GM23248 (cell line): ENCODE data around the gene TMEM50A. TPM values are rescaled to one million over a fixed set of nuclear protein-coding genes. Genes with fewer than 3 reads are reported as not detected.
"Not testable (repeated sequence)": the region's sequence is repeated elsewhere in the genome, so short reads cannot be mapped to it uniquely, and the experiment has no call there.

Source experiments
- DNase-seq: peaks from one replicate; pipeline ENCODE4 v3.0.0-alpha.2; 2015
- H2AFZ ChIP-seq: fragments of 200-600 bp; sonication (generic); 2 replicates; pipeline ENCODE4 v1.6.1; 2016; ENCODE audit warnings: antibody characterized with exemption
- H3F3A ChIP-seq: fragments of 200-600 bp; sonication (generic); 2 replicates; pipeline ENCODE4 v1.6.1; 2016; ENCODE audit warnings: mild to moderate bottlenecking, antibody characterized with exemption, mixed run types; ENCODE audit not compliant: insufficient read depth
- H3K27ac ChIP-seq: fragments of 200-600 bp; sonication (generic); 2 replicates; pipeline ENCODE4 v1.5.1; 2016; ENCODE audit warnings: mild to moderate bottlenecking
- H3K27me3 ChIP-seq: fragments of 200-600 bp; sonication (generic); replicated peaks from 2 replicates; pipeline ENCODE4 v1.6.1; 2016; ENCODE audit warnings: mild to moderate bottlenecking; ENCODE audit not compliant: insufficient read depth
- H3K36me3 ChIP-seq: fragments of 200-600 bp; sonication (generic); 2 replicates; pipeline ENCODE4 v1.6.1; 2016; ENCODE audit warnings: low read depth, mild to moderate bottlenecking
- H3K4me1 ChIP-seq: fragments of 200-600 bp; sonication (generic); 2 replicates; pipeline ENCODE4 v1.6.1; 2016; ENCODE audit warnings: mild to moderate bottlenecking; ENCODE audit not compliant: insufficient read depth
- H3K4me2 ChIP-seq: fragments of 200-600 bp; sonication (generic); one replicate; pipeline ENCODE4 v1.6.1; 2016; ENCODE audit warnings: mild to moderate bottlenecking; ENCODE audit not compliant: unreplicated experiment
- H3K4me3 ChIP-seq: fragments of 200-600 bp; sonication (generic); 2 replicates; pipeline ENCODE4 v1.5.1; 2016; ENCODE audit warnings: mild to moderate bottlenecking
- H3K79me2 ChIP-seq: fragments of 200-600 bp; sonication (generic); 2 replicates; pipeline ENCODE4 v1.6.1; 2016; ENCODE audit warnings: mild to moderate bottlenecking; ENCODE audit not compliant: insufficient read depth
- H3K9ac ChIP-seq: fragments of 200-600 bp; sonication (generic); 2 replicates; pipeline ENCODE4 v1.6.1; 2016; ENCODE audit warnings: mild to moderate bottlenecking
- H3K9me2 ChIP-seq: fragments of 200-600 bp; sonication (generic); 2 replicates; pipeline ENCODE4 v1.6.1; 2016; ENCODE audit warnings: mixed run types, mild to moderate bottlenecking, moderate library complexity; ENCODE audit not compliant: insufficient read depth
- H3K9me3 ChIP-seq: fragments of 200-600 bp; sonication (generic); one replicate; pipeline ENCODE4 v1.6.1; 2017; ENCODE audit warnings: low read depth
- H4K20me1 ChIP-seq: fragments of 200-600 bp; sonication (generic); 2 replicates; pipeline ENCODE4 v1.6.0; 2016; ENCODE audit not compliant: insufficient read depth
- WGBS, 2 experiments: methylation state at CpG; one replicate each; pipeline ENCODE4 v1.1.6; 2015 to 2017; ENCODE audit warnings: low lambda C conversion rate in 2 of 2, low coverage in 1 of 2; ENCODE audit errors: missing lambda C conversion rate in 2 of 2; 5-methylcytosine and 5-hydroxymethylcytosine counted together
- in situ Hi-C: fragments of 300-500 bp; cut with MboI; formaldehyde crosslinking; loops from 2 replicates; pipeline ENCODE4 v1.15.0; 2020
- polyA plus RNA-seq: library from polyadenylated mRNA; unstranded; fragments of >200 nt; fragmentation: Nextera tagmentation; extraction: Ambion mirVana; gene quantifications from 2 replicates; pipeline ENCODE4 v1.2.1, GENCODE V29; 2016
- total RNA-seq: library from RNA; depleted of rRNA; stranded (reverse); fragments of >200 nt; shearing (Covaris generic); gene quantifications from 2 replicates; pipeline ENCODE4 v1.2.3, GENCODE V29; 2014

Gene TMEM50A
- total and polyA plus RNA-seq, 2 experiments from 2014 or later = 213 to 455 TPM

- in situ Hi-C loops, H4K20me1 ChIP-seq, H2AFZ ChIP-seq, H3K9me2 ChIP-seq, H3K27me3 ChIP-seq, DNase-seq, H3K79me2 ChIP-seq, H3K9me3 ChIP-seq, H3K27ac ChIP-seq, H3K9ac ChIP-seq, H3K4me2 ChIP-seq, H3K4me1 ChIP-seq, H3K4me3 ChIP-seq, H3K36me3 ChIP-seq, H3F3A ChIP-seq: not testable (repeated sequence)
- 100% methylated on average over 5 to 9 of the region's 9 CpGs for WGBS, 2 experiments
Observed at GRCh38 chr1:25300729-25301128, 37.4 kb upstream of the TMEM50A start.

GRCh38 chr1:25302330-25302729 lies 35.8 kb upstream of the TMEM50A start:
- H3K9ac ChIP-seq, H3K9me2 ChIP-seq, H3K4me2 ChIP-seq, H3K36me3 ChIP-seq, in situ Hi-C loops, H3K9me3 ChIP-seq, H2AFZ ChIP-seq, H3F3A ChIP-seq, DNase-seq, H3K4me3 ChIP-seq, H3K79me2 ChIP-seq, H3K4me1 ChIP-seq, H3K27ac ChIP-seq, H4K20me1 ChIP-seq, H3K27me3 ChIP-seq: not testable (repeated sequence)
- 96 to 100% methylated on average over 2 to 3 of the region's 3 CpGs for WGBS, 2 experiments

GRCh38 chr1:25304936-25305335 lies 33.2 kb upstream of the TMEM50A start:
- H3K4me2 ChIP-seq, H3K27me3 ChIP-seq, in situ Hi-C loops, H4K20me1 ChIP-seq, H3K9ac ChIP-seq, H3K4me1 ChIP-seq, H3K27ac ChIP-seq, H2AFZ ChIP-seq, H3K79me2 ChIP-seq, H3K4me3 ChIP-seq, H3K36me3 ChIP-seq, H3K9me2 ChIP-seq, DNase-seq, H3K9me3 ChIP-seq, H3F3A ChIP-seq: not testable (repeated sequence)
- 47 to 63% methylated on average over 4 of the region's 4 CpGs for WGBS, 2 experiments

GRCh38 chr1:25308168-25308567 lies 30.0 kb upstream of the TMEM50A start:
- H2AFZ ChIP-seq, H3K36me3 ChIP-seq, DNase-seq, H3K4me2 ChIP-seq, H3F3A ChIP-seq, in situ Hi-C loops, H3K27me3 ChIP-seq, H3K4me3 ChIP-seq, H3K9me3 ChIP-seq, H3K79me2 ChIP-seq, H3K9me2 ChIP-seq, H4K20me1 ChIP-seq, H3K4me1 ChIP-seq: not testable (repeated sequence)
- no CpG with 5 or more reads among the region's 1 CpG for WGBS, 2 experiments
- Histone ChIP-seq H3K27ac (peak overlapping the region; percentile 95), H3K9ac (peak overlapping the region; percentile 51; the same call in 1 of the 2 replicates)

GRCh38 chr1:25309085-25309484 lies 29.0 kb upstream of the TMEM50A start:
- H4K20me1 ChIP-seq, H3K4me1 ChIP-seq, H3F3A ChIP-seq, H3K79me2 ChIP-seq, in situ Hi-C loops, H3K4me2 ChIP-seq, H3K9me2 ChIP-seq, H3K9me3 ChIP-seq, H3K36me3 ChIP-seq, H2AFZ ChIP-seq, H3K4me3 ChIP-seq, H3K27me3 ChIP-seq: not testable (repeated sequence)
- Histone ChIP-seq H3K27ac (peak overlapping the region; percentile 95), H3K9ac (peak overlapping the region; percentile 73)
- WGBS, 2 experiments = 0 to 11% methylated on average over 1 of the region's 1 CpG
- peak; percentile 87 for DNase-seq

- Histone ChIP-seq H3K27ac (peak overlapping the region; percentile 95), H3K9ac (peak overlapping the region; percentile 73), H3K79me2 (peaks cover 11% of the 10 kb centered on the region; the same call in 1 of the 2 replicates)
- in situ Hi-C loops, H3K4me3 ChIP-seq, H2AFZ ChIP-seq, H3K4me2 ChIP-seq, H4K20me1 ChIP-seq, H3K36me3 ChIP-seq, H3F3A ChIP-seq, H3K9me2 ChIP-seq, H3K27me3 ChIP-seq, H3K4me1 ChIP-seq, H3K9me3 ChIP-seq: not testable (repeated sequence)
- peak; percentile 20 for DNase-seq
- 94 to 100% methylated on average over 1 of the region's 1 CpG for WGBS, 2 experiments
Observed at GRCh38 chr1:25309486-25309885, 28.6 kb upstream of the TMEM50A start.

- H3K4me1 ChIP-seq, H3K4me3 ChIP-seq, H3F3A ChIP-seq, H2AFZ ChIP-seq, H3K27me3 ChIP-seq, H3K36me3 ChIP-seq, H3K27ac ChIP-seq, H4K20me1 ChIP-seq, H3K9me2 ChIP-seq, H3K4me2 ChIP-seq, in situ Hi-C loops, H3K9ac ChIP-seq, DNase-seq, H3K9me3 ChIP-seq: not testable (repeated sequence)
- H3K79me2 ChIP-seq = peaks cover 19% of the 10 kb centered on the region
Observed at GRCh38 chr1:25312806-25313470, 25.2 kb upstream of the TMEM50A start.
